PFSK-1 (cell line): ENCODE data around the gene PAPSS2.

Source experiments
- FOXP2 ChIP-seq: optimal IDR thresholded peaks from 2 replicates; pipeline ENCODE3; 2011; ENCODE audit warnings: borderline replicate concordance, control low read depth, inconsistent platforms; ENCODE audit not compliant: insufficient read depth; ENCODE audit errors: extremely low read length, extremely low read depth
- POLR2AphosphoS5 ChIP-seq: IDR thresholded peaks from 2 replicates; pipeline ENCODE4 v1.6.1; 2012; ENCODE audit warnings: low read depth, mild to moderate bottlenecking, control low read depth, low read length, moderate library complexity
- SIN3A ChIP-seq: IDR thresholded peaks from 2 replicates; pipeline ENCODE4 v1.6.1; 2012; ENCODE audit warnings: mild to moderate bottlenecking, low read length, moderate library complexity, borderline replicate concordance; ENCODE audit not compliant: insufficient read depth
- TAF1 ChIP-seq: IDR thresholded peaks from 2 replicates; pipeline ENCODE4 v1.6.1; 2012; ENCODE audit warnings: low read length, control low read depth, borderline replicate concordance; ENCODE audit not compliant: insufficient read depth
- TF ChIP-seq, protein P1 (sequence below), 2 experiments: IDR thresholded peaks; 2 replicates each; pipeline versions ENCODE4 v1.6.1 to v1.8.0; 2011 to 2012; ENCODE audit warnings: low read depth in 2 of 2, low read length in 2 of 2, control low read depth in 1 of 2, inconsistent platforms in 1 of 2, mild to moderate bottlenecking in 1 of 2, moderate library complexity in 1 of 2; ENCODE audit not compliant: insufficient read depth in 1 of 2

PAPSS2 gene

DNA sequence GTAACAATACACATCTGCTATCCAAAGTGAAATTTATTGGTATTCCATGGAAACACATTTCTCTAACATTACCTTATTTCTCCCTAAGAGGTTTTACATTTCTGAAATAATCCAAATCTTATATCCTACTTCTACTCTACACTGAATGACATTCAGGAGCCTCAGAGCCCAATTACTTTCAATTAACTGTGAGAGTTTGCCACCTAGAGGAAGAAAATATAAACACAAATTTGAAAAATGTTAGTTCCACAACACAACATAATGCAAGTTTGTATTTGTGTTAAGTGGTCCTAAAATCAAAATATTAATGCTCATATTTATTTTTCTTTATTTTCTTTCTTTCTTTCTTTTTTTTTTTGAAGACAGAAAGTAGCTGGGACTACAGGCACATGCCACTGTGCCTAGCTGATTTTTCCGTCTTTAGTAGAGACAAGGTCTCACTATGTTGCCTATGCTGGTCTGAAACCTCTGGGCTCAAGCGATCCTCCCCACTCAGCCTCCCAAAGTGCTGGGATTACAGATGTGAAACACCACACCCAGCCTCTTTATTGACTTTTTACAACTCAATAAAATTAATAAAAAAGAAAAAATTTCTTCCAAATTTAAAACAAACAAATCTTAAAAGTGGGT, 112.3 kb downstream of the PAPSS2 start:
- TF ChIP-seq TAF1 (no peak), POLR2AphosphoS5 (no peak)

DNA sequence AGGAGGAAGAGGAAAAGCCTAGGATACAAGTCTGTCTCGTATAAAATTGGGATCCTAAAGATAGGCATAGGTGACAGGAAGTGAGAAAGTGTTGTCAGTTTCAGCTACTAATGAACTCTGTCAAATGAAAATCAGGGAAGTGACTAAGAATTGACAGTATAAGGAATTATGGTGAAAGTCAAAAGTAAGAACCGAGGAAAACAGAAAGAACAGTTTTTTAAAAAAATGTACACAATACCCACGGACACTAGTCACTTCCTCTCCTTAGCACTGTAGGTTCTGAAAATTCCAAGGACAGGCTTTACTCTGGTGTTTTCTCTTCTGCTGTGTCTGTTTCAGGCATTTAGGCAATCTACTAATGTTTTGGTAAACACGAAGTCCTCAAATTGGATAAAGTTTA, 116.1 kb downstream of the PAPSS2 start:
- TF ChIP-seq FOXP2 (no peak), TAF1 (no peak), SIN3A (no peak), POLR2AphosphoS5 (no peak)
- TF ChIP-seq, protein P1, sequence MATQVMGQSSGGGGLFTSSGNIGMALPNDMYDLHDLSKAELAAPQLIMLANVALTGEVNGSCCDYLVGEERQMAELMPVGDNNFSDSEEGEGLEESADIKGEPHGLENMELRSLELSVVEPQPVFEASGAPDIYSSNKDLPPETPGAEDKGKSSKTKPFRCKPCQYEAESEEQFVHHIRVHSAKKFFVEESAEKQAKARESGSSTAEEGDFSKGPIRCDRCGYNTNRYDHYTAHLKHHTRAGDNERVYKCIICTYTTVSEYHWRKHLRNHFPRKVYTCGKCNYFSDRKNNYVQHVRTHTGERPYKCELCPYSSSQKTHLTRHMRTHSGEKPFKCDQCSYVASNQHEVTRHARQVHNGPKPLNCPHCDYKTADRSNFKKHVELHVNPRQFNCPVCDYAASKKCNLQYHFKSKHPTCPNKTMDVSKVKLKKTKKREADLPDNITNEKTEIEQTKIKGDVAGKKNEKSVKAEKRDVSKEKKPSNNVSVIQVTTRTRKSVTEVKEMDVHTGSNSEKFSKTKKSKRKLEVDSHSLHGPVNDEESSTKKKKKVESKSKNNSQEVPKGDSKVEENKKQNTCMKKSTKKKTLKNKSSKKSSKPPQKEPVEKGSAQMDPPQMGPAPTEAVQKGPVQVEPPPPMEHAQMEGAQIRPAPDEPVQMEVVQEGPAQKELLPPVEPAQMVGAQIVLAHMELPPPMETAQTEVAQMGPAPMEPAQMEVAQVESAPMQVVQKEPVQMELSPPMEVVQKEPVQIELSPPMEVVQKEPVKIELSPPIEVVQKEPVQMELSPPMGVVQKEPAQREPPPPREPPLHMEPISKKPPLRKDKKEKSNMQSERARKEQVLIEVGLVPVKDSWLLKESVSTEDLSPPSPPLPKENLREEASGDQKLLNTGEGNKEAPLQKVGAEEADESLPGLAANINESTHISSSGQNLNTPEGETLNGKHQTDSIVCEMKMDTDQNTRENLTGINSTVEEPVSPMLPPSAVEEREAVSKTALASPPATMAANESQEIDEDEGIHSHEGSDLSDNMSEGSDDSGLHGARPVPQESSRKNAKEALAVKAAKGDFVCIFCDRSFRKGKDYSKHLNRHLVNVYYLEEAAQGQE (IDR thresholded peaks at IDR 0.05; ENCODE audit: insufficient read depth in 1 of 2, low read depth in 2 of 2, low read length in 2 of 2): no peak

DNA sequence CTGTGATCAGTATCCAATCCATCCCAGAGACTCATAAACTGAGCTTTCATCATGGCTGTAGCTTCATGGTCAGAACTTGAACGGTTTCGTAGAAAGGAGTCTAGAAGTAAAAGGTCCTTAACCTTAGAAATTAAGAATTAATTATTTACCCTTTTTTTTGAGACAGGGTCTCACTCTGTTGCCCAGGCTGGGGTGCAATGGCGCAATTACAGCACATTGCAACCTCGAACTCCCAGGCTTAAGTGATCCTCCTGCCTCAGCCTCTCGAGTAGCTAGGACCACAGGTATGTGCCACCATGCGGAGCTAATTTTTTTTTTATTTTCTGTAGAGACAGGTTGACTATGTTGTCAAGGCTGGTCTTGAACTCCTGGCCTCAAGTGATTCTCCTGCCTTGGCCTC, 116.7 kb downstream of the PAPSS2 start:
- TF ChIP-seq SIN3A (no peak), TAF1 (no peak), FOXP2 (no peak), POLR2AphosphoS5 (no peak)
- TF ChIP-seq, protein P1 (IDR thresholded peaks at IDR 0.05; ENCODE audit: insufficient read depth in 1 of 2, low read depth in 2 of 2, low read length in 2 of 2): no peak

DNA sequence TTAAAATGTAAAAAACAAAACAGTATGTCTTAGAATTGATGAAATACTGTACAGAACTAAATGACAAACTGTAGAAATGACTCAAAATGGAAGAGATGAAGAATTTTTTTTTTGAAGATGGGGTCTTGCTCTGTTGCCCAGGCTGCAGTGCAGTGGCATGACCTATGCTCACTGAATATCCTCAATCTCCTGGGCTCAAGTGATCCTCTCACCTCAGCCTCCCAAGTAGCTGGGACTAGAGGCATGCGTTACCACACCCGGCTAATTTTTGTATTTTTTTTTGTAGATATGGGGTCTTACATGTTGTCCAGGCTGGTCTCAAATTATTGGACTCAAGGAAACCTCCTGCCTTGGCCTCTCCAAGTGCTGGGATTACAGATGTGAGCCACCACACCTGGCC, 121.9 kb downstream of the PAPSS2 start:
- TF ChIP-seq FOXP2 (no peak), TAF1 (no peak), POLR2AphosphoS5 (no peak)
- TF ChIP-seq, protein P1 (IDR thresholded peaks at IDR 0.05; ENCODE audit: insufficient read depth in 1 of 2, low read depth in 2 of 2, low read length in 2 of 2): no peak

DNA sequence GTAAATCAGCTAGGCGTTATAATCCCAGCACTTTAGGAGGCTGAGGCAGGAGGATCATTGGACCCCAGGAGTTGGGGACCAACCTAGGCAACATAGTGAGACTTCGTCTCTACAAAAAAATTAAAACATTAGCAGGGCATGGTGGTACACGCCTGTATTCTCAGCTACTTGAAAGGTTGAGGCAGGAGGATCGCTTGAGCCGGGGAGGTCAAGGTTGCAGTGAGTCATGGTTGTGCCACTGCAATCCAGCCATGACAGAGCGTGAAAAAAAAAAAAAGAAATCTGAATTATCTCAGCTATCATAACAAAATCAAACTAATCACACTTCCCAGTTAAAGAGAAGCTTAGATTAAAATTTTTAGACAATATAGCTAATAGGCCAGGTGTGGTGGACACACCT, 123.0 kb downstream of the PAPSS2 start:
- TF ChIP-seq TAF1: no peak
- no peak for TF ChIP-seq SIN3A
- TF ChIP-seq, protein P1 (IDR thresholded peaks at IDR 0.05; ENCODE audit: insufficient read depth in 1 of 2, low read depth in 2 of 2, low read length in 2 of 2): no peak
- TF ChIP-seq FOXP2: no peak
- TF ChIP-seq POLR2AphosphoS5: no peak
